ENCODE measurements around the gene MET.

DNA sequence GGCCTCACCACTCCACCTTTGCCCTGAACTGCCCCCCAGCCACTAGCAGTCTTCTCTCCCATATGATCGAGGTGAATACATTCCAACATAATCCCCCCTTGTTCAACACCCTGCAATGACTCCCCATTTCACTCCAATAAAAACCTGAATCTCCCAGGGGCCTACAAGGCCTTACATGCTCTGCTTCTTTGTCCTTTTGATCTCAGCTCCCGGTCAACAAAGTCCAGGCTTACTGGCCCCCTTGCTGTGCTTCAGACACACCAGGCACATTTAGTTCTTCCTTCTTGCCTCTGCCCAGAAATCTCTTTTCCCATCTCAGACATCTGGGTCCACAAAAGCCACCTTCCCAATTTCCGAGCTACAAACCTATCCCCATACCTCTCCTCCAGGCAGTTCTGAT lies 14.0 kb downstream of the MET start:
- TF ChIP-seq, protein P1, sequence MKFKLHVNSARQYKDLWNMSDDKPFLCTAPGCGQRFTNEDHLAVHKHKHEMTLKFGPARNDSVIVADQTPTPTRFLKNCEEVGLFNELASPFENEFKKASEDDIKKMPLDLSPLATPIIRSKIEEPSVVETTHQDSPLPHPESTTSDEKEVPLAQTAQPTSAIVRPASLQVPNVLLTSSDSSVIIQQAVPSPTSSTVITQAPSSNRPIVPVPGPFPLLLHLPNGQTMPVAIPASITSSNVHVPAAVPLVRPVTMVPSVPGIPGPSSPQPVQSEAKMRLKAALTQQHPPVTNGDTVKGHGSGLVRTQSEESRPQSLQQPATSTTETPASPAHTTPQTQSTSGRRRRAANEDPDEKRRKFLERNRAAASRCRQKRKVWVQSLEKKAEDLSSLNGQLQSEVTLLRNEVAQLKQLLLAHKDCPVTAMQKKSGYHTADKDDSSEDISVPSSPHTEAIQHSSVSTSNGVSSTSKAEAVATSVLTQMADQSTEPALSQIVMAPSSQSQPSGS (tag by site-specific recombination; IDR thresholded peaks at IDR 0.05; ENCODE audit: low read depth), result no peak
- TF ChIP-seq ZNF24 (tag by site-specific recombination; IDR thresholded peaks at IDR 0.05) (no peak), ZNF266 (tag by site-specific recombination; IDR thresholded peaks at IDR 0.05; ENCODE audit: low read depth) (no peak), ZNF157 (tag by site-specific recombination; IDR thresholded peaks at IDR 0.05) (no peak), ZNF514 (tag by site-specific recombination; IDR thresholded peaks at IDR 0.05) (no peak), BCL11A (tag by site-specific recombination; IDR thresholded peaks at IDR 0.05; ENCODE audit: low read depth) (no peak), ZNF138 (tag by site-specific recombination; IDR thresholded peaks at IDR 0.05; ENCODE audit: borderline replicate concordance) (no peak)
- TF ChIP-seq, protein P2, sequence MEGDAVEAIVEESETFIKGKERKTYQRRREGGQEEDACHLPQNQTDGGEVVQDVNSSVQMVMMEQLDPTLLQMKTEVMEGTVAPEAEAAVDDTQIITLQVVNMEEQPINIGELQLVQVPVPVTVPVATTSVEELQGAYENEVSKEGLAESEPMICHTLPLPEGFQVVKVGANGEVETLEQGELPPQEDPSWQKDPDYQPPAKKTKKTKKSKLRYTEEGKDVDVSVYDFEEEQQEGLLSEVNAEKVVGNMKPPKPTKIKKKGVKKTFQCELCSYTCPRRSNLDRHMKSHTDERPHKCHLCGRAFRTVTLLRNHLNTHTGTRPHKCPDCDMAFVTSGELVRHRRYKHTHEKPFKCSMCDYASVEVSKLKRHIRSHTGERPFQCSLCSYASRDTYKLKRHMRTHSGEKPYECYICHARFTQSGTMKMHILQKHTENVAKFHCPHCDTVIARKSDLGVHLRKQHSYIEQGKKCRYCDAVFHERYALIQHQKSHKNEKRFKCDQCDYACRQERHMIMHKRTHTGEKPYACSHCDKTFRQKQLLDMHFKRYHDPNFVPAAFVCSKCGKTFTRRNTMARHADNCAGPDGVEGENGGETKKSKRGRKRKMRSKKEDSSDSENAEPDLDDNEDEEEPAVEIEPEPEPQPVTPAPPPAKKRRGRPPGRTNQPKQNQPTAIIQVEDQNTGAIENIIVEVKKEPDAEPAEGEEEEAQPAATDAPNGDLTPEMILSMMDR (tag by site-specific recombination; IDR thresholded peaks at IDR 0.05), result no peak
- TF ChIP-seq, protein P3, sequence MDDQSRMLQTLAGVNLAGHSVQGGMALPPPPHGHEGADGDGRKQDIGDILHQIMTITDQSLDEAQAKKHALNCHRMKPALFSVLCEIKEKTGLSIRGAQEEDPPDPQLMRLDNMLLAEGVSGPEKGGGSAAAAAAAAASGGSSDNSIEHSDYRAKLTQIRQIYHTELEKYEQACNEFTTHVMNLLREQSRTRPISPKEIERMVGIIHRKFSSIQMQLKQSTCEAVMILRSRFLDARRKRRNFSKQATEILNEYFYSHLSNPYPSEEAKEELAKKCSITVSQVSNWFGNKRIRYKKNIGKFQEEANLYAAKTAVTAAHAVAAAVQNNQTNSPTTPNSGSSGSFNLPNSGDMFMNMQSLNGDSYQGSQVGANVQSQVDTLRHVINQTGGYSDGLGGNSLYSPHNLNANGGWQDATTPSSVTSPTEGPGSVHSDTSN (CRISPR knock-in tag; IDR thresholded peaks at IDR 0.05), result no peak
- TF ChIP-seq, protein P4, sequence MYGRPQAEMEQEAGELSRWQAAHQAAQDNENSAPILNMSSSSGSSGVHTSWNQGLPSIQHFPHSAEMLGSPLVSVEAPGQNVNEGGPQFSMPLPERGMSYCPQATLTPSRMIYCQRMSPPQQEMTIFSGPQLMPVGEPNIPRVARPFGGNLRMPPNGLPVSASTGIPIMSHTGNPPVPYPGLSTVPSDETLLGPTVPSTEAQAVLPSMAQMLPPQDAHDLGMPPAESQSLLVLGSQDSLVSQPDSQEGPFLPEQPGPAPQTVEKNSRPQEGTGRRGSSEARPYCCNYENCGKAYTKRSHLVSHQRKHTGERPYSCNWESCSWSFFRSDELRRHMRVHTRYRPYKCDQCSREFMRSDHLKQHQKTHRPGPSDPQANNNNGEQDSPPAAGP (tag by site-specific recombination; IDR thresholded peaks at IDR 0.05), result no peak
- TF ChIP-seq, protein P5, sequence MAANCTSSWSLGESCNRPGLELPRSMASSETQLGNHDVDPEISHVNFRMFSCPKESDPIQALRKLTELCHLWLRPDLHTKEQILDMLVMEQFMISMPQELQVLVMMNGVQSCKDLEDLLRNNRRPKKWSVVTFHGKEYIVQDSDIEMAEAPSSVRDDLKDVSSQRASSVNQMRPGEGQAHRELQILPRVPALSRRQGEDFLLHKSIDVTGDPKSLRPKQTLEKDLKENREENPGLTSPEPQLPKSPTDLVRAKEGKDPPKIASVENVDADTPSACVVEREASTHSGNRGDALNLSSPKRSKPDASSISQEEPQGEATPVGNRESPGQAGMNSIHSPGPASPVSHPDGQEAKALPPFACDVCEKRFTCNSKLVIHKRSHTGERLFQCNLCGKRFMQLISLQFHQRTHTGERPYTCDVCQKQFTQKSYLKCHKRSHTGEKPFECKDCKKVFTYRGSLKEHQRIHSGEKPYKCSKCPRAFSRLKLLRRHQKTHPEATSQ (tag by site-specific recombination; IDR thresholded peaks at IDR 0.05), result no peak
- TF ChIP-seq, protein P6, sequence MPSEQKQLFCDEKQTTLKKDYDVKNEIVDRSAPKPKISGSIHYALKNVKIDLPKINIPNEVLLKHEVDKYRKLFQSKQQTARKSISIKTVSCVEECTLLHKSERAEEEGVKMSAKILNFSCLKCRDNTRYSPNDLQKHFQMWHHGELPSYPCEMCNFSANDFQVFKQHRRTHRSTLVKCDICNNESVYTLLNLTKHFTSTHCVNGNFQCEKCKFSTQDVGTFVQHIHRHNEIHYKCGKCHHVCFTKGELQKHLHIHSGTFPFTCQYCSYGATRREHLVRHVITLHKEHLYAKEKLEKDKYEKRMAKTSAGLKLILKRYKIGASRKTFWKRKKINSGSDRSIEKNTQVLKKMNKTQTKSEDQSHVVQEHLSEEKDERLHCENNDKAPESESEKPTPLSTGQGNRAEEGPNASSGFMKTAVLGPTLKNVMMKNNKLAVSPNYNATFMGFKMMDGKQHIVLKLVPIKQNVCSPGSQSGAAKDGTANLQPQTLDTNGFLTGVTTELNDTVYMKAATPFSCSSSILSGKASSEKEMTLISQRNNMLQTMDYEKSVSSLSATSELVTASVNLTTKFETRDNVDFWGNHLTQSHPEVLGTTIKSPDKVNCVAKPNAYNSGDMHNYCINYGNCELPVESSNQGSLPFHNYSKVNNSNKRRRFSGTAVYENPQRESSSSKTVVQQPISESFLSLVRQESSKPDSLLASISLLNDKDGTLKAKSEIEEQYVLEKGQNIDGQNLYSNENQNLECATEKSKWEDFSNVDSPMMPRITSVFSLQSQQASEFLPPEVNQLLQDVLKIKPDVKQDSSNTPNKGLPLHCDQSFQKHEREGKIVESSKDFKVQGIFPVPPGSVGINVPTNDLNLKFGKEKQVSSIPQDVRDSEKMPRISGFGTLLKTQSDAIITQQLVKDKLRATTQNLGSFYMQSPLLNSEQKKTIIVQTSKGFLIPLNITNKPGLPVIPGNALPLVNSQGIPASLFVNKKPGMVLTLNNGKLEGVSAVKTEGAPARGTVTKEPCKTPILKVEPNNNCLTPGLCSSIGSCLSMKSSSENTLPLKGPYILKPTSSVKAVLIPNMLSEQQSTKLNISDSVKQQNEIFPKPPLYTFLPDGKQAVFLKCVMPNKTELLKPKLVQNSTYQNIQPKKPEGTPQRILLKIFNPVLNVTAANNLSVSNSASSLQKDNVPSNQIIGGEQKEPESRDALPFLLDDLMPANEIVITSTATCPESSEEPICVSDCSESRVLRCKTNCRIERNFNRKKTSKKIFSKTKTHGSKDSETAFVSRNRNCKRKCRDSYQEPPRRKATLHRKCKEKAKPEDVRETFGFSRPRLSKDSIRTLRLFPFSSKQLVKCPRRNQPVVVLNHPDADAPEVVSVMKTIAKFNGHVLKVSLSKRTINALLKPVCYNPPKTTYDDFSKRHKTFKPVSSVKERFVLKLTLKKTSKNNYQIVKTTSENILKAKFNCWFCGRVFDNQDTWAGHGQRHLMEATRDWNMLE (tag by site-specific recombination; conservative IDR thresholded peaks at IDR 0.05; ENCODE audit: low read depth), result no peak
- TF ChIP-seq, protein P7, sequence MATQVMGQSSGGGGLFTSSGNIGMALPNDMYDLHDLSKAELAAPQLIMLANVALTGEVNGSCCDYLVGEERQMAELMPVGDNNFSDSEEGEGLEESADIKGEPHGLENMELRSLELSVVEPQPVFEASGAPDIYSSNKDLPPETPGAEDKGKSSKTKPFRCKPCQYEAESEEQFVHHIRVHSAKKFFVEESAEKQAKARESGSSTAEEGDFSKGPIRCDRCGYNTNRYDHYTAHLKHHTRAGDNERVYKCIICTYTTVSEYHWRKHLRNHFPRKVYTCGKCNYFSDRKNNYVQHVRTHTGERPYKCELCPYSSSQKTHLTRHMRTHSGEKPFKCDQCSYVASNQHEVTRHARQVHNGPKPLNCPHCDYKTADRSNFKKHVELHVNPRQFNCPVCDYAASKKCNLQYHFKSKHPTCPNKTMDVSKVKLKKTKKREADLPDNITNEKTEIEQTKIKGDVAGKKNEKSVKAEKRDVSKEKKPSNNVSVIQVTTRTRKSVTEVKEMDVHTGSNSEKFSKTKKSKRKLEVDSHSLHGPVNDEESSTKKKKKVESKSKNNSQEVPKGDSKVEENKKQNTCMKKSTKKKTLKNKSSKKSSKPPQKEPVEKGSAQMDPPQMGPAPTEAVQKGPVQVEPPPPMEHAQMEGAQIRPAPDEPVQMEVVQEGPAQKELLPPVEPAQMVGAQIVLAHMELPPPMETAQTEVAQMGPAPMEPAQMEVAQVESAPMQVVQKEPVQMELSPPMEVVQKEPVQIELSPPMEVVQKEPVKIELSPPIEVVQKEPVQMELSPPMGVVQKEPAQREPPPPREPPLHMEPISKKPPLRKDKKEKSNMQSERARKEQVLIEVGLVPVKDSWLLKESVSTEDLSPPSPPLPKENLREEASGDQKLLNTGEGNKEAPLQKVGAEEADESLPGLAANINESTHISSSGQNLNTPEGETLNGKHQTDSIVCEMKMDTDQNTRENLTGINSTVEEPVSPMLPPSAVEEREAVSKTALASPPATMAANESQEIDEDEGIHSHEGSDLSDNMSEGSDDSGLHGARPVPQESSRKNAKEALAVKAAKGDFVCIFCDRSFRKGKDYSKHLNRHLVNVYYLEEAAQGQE (tag by site-specific recombination; IDR thresholded peaks at IDR 0.05), result no peak

All from HEK293 (cell line).